Immature natural killer cell (primary cell): ENCODE measurements around the gene RRAS. TPM values are rescaled to one million over a fixed set of nuclear protein-coding genes. Genes with fewer than 3 reads are reported as not detected.

Experiments
- DNase-seq, 3 donors: peaks; one replicate each; pipeline ENCODE4 v3.0.0; 2022; ENCODE audit warnings: mixed read lengths in 1 of 3
- H3K27ac Mint-ChIP-seq, 6 donors: one replicate each; pipeline ENCODE4 v1.8.0; 2020; ENCODE audit warnings: mixed read lengths in 6 of 6, mild to moderate bottlenecking in 5 of 6, inconsistent platforms in 4 of 6, moderate library complexity in 3 of 6
- H3K27me3 Mint-ChIP-seq, 3 donors: one replicate each; pipeline ENCODE4 v1.8.0; 2020 to 2021; ENCODE audit warnings: low read depth in 3 of 3, mild to moderate bottlenecking in 3 of 3, mixed read lengths in 3 of 3, moderate library complexity in 3 of 3, inconsistent platforms in 1 of 3
- H3K36me3 Mint-ChIP-seq, 3 donors: one replicate each; pipeline ENCODE4 v1.8.0; 2020; ENCODE audit warnings: mixed read lengths in 3 of 3, inconsistent platforms in 2 of 3, mild to moderate bottlenecking in 2 of 3
- H3K4me1 Mint-ChIP-seq, 2 donors: one replicate each; pipeline ENCODE4 v1.8.0; 2020; ENCODE audit warnings: inconsistent platforms in 2 of 2, mild to moderate bottlenecking in 2 of 2, mixed read lengths in 2 of 2, moderate library complexity in 1 of 2
- H3K4me3 Mint-ChIP-seq, 5 donors: one replicate each; pipeline ENCODE4 v1.8.0; 2020; ENCODE audit warnings: mild to moderate bottlenecking in 5 of 5, mixed read lengths in 5 of 5, inconsistent platforms in 3 of 5, moderate library complexity in 3 of 5
- H3K9me3 Mint-ChIP-seq, 6 donors: one replicate each; pipeline ENCODE4 v1.8.0; 2020; ENCODE audit warnings: mild to moderate bottlenecking in 6 of 6, mixed read lengths in 6 of 6, inconsistent platforms in 4 of 6, moderate library complexity in 3 of 6
- polyA plus RNA-seq, 3 donors: library from polyadenylated mRNA; unstranded; fragments of 300-500 nt; fragmentation: Illumina TruSeq; gene quantifications; one replicate each; pipeline ENCODE4 v1.2.3, GENCODE V29; 2021

The RRAS gene
- polyA plus RNA-seq, 3 donors from 2014 or later = 9.0 to 17.3 (median 13.5) TPM

DNA sequence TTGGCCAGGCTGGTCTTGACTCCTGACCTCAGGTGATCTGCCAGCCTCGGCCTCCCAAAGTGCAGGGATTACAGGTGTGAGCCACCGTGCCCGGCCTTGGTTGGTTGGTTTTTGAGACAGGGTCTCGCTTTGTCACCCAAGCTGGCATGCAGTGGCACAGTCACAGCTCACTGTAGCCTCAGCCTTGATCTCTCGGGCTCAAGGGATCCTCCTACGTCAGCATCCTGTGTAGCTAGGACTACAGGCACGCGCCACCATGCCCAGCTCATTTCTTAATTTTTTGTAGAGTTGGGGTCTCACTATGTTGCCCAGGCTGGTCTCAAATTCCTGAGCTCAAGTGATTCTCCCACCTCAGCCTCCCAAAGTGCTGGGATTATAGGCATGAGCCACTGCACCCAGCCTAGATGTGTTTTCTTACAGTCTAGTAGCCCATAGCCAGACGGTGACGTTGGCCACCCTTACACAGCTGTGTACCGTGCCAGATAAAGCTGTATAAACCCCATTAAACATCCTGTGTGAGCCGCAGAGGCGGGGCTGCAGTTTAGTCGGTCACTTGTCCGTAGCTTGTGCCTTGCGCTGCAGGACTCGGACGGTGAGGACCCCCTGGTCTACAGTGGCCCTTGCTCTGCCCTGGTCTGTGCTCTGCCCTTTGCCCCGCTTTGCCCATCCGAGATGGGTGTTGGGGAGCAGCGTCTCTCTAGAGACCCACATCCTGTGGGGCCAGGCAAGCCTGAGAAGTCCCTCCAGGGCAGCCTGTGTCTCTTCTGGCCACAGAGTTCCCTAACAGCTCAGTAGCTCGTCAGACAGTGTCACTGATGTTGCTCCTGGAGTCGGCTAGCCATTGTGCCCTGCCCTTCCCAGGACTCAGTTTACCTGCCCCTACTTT is 15.9 kb upstream of the RRAS start:
- H3K36me3 Mint-ChIP-seq = peaks cover 4 to 11% (median 6%) of the 10 kb centered on the region in 3 donors
- peaks cover 2 to 7% (median 5%) of the 10 kb centered on the region in 3 donors for H3K27me3 Mint-ChIP-seq
- peaks cover 18 to 20% of the 10 kb centered on the region in 2 donors for H3K4me1 Mint-ChIP-seq
- DNase-seq = peak; percentile 61 to 62 (median 61)
- H3K9me3 Mint-ChIP-seq = no peaks in the 10 kb centered on the region
- peak overlapping the region; percentile 47 to 74 (median 67) for H3K4me3 Mint-ChIP-seq
- H3K27ac Mint-ChIP-seq = peak overlapping the region; percentile 81 to 99 (median 96)

DNA sequence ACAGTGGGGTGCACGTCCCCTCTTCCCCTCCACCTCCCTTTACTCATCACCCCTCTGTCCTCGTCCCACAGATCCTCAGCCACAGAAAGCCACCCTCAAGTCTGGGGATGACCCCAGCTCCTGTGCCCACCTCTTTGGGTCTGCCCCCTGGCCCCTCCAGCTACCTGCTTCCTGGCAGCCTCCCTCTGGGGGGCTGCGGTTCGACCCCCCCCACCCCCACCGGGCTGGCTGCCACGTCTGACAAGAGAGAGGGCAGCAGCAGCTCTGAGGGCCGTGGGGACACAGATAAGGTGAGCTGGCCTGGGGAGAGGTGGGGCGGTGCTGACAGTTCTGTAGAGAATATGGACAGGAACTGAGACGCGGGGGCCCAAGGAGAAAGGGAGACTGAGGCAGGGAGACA is 14.6 kb upstream of the RRAS start:
- H3K4me1 Mint-ChIP-seq = peaks cover 13 to 20% of the 10 kb centered on the region in 2 donors
- peaks cover 2 to 7% (median 6%) of the 10 kb centered on the region in 3 donors for H3K27me3 Mint-ChIP-seq
- H3K9me3 Mint-ChIP-seq = no peaks in the 10 kb centered on the region
- no peak overlapping the region for H3K4me3 Mint-ChIP-seq
- peak overlapping the region; percentile 81 to 99 (median 96) for H3K27ac Mint-ChIP-seq
- H3K36me3 Mint-ChIP-seq = peaks cover 4 to 11% (median 6%) of the 10 kb centered on the region in 3 donors
- DNase-seq = no peak

DNA sequence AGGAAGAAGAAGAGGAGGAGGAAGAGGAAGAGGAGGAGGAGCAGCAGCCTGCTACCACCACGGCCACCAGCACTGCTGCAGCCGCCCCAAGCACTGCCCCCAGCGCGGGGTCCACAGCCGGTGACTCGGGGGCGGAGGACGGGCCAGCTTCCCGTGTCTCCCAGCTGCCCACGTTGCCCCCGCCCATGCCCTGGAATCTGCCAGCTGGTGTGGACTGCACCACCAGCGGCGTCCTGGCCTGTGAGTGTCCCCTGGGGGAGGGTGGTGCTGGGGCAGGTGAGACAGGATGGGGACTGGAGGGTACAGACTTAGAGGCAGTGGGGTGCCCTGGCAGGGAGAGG is 13.5 kb upstream of the RRAS start:
- H3K27ac Mint-ChIP-seq = peak overlapping the region in 2 of 6 donors; percentile 74 to 76
- no peak for DNase-seq
- peaks cover 13 to 20% of the 10 kb centered on the region in 2 donors for H3K4me1 Mint-ChIP-seq
- H3K27me3 Mint-ChIP-seq = peaks cover 2 to 7% (median 6%) of the 10 kb centered on the region in 3 donors
- H3K36me3 Mint-ChIP-seq = peaks cover 9 to 11% (median 9%) of the 10 kb centered on the region in 3 donors
- H3K4me3 Mint-ChIP-seq = no peak overlapping the region
- no peaks in the 10 kb centered on the region for H3K9me3 Mint-ChIP-seq

DNA sequence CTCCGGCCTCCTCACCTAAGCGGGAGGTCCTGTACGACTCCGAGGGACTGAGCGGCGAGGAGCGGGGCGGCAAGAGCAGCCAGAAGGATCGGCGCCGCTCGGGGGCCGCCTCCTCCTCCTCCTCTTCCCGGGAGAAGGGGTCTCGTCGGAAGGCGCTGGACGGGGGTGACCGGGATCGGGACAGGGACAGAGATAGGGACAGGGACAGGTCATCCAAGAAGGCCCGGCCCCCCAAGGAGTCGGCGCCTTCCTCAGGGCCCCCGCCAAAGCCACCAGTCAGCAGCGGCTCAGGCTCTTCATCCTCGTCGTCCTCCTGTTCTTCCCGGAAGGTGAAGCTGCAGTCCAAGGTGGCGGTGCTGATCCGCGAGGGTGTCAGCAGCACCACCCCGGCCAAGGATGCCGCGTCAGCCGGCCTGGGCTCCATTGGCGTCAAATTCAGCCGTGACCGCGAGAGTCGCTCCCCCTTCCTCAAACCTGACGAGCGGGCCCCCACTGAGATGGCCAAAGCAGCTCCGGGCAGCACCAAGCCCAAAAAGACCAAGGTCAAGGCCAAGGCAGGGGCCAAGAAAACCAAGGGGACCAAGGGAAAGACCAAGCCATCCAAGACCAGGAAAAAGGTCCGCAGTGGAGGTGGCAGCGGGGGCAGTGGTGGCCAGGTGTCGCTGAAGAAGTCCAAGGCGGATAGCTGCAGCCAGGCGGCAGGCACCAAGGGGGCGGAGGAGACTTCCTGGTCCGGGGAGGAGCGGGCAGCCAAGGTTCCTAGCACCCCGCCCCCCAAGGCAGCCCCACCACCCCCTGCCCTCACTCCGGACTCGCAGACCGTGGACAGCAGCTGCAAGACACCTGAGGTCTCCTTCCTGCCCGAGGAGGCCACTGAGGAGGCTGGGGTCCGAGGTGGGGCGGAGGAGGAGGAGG is 12.9 kb upstream of the RRAS start:
- H3K27ac Mint-ChIP-seq = peak overlapping the region in 1 of 6 donors; percentile 2
- H3K36me3 Mint-ChIP-seq = peaks cover 9 to 10% (median 9%) of the 10 kb centered on the region in 3 donors
- no peak overlapping the region for H3K4me3 Mint-ChIP-seq
- H3K4me1 Mint-ChIP-seq = peaks cover 13 to 20% of the 10 kb centered on the region in 2 donors
- H3K27me3 Mint-ChIP-seq = peaks cover 2 to 7% (median 6%) of the 10 kb centered on the region in 3 donors
- no peaks in the 10 kb centered on the region for H3K9me3 Mint-ChIP-seq
- no peak for DNase-seq

DNA sequence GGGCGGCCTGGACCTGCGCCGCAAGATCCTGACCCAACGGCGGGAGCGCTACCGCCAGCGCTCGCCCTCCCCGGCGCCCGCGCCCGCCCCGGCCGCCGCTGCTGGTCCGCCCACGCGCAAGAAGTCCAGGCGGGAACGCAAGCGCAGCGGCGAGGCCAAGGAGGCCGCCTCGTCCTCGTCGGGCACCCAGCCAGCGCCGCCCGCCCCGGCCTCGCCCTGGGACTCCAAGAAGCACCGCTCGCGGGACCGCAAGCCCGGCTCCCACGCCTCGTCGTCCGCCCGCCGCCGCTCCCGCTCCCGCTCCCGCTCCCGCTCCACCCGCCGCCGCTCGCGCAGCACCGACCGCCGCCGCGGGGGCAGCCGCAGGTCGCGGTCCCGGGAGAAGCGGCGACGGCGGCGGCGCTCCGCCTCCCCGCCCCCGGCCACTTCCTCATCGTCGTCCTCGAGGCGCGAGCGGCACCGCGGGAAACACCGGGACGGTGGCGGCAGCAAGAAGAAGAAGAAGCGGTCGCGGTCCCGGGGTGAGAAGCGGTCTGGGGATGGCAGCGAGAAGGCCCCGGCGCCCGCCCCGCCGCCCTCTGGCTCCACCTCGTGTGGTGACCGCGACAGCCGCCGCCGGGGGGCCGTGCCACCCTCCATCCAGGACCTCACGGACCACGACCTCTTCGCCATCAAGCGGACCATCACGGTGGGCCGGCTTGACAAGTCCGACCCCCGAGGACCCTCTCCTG is 12.0 kb upstream of the RRAS start:
- no peaks in the 10 kb centered on the region for H3K9me3 Mint-ChIP-seq
- H3K27ac Mint-ChIP-seq = no peak overlapping the region
- H3K4me1 Mint-ChIP-seq = peaks cover 17 to 20% of the 10 kb centered on the region in 2 donors
- H3K4me3 Mint-ChIP-seq = no peak overlapping the region
- H3K36me3 Mint-ChIP-seq = peaks cover 7 to 9% (median 9%) of the 10 kb centered on the region in 3 donors
- no peak for DNase-seq
- peaks cover 2 to 6% (median 4%) of the 10 kb centered on the region in 3 donors for H3K27me3 Mint-ChIP-seq

DNA sequence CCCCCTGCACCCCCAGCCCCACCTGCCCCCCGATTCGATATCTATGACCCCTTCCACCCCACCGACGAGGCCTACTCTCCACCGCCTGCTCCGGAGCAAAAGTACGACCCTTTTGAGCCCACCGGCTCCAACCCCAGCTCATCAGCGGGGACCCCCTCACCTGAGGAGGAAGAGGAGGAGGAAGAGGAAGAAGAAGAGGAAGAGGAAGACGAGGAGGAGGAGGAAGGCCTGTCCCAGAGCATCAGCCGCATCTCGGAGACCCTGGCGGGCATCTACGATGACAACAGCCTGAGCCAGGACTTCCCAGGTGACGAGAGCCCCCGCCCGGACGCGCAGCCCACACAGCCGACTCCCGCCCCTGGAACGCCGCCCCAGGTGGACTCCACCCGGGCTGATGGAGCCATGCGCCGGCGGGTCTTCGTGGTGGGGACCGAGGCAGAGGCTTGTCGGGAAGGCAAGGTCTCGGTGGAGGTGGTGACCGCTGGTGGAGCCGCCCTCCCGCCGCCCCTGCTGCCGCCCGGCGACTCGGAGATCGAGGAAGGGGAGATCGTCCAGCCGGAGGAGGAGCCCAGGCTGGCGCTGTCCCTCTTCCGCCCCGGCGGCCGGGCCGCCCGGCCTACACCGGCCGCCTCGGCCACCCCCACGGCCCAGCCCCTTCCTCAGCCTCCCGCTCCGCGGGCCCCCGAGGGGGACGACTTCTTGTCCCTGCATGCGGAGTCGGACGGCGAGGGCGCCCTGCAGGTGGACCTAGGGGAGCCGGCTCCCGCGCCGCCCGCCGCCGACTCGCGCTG is 11.3 kb upstream of the RRAS start:
- no peak for DNase-seq
- H3K36me3 Mint-ChIP-seq = peaks cover 7 to 9% (median 9%) of the 10 kb centered on the region in 3 donors
- H3K4me1 Mint-ChIP-seq = peaks cover 13 to 14% of the 10 kb centered on the region in 2 donors
- no peaks in the 10 kb centered on the region for H3K9me3 Mint-ChIP-seq
- no peak overlapping the region for H3K27ac Mint-ChIP-seq
- H3K27me3 Mint-ChIP-seq = peaks cover 2 to 4% (median 3%) of the 10 kb centered on the region in 3 donors
- H3K4me3 Mint-ChIP-seq = no peak overlapping the region

DNA sequence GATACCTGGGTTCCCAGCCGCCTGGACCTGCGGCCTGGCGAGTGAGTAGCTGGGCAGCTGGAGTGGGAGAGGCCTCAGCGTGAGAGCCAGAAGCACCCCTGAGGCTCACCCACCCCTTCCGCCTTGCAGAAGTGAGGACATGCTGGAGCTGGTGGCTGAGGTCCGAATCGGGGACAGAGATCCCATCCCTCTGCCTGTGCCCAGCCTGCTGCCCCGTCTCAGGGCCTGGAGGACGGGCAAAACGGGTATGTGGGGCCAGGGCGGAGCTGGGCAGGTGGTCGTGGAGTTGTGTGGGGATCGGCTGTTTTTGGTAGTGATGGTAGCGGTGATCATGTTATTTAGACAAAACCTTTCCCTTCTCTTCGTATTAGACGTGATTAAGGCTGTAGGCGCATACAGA is 6.6 kb upstream of the RRAS start:
- Mint-ChIP-seq H3K4me3 (no peak overlapping the region), H3K27me3 (peaks cover 4 to 7% (median 6%) of the 10 kb centered on the region in 3 donors), H3K27ac (peak overlapping the region in 1 of 6 donors; percentile 3), H3K36me3 (peaks cover 0 to 5% (median 3%) of the 10 kb centered on the region in 3 donors), H3K9me3 (no peaks in the 10 kb centered on the region), H3K4me1 (peaks cover 26 to 37% of the 10 kb centered on the region in 2 donors)
- no peak for DNase-seq

DNA sequence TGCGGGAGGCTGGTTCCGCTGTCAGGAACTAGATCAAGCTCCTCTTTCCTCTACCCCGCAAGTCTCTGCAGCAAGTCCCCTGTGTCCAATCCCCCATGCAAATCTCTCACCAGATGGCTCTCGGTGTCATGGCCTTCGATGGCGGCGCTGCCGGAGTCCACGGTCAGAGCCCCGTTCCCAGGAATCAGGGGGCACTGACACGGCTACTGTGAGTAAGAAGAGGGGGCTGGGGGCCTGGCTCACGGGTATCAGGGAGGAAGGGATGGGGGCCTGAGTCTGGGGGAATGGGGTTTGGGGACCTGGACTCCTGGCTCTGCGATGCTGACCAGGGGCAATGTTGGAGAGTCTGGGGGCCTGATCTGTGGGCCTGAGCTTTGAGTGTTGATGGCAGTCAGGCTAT is 6.1 kb upstream of the RRAS start:
- H3K27ac Mint-ChIP-seq = peak overlapping the region in 1 of 6 donors; percentile 7
- H3K36me3 Mint-ChIP-seq = peaks cover 0 to 5% (median 3%) of the 10 kb centered on the region in 3 donors
- H3K27me3 Mint-ChIP-seq = peaks cover 5 to 8% (median 7%) of the 10 kb centered on the region in 3 donors
- DNase-seq = no peak
- H3K4me3 Mint-ChIP-seq = no peak overlapping the region
- no peaks in the 10 kb centered on the region for H3K9me3 Mint-ChIP-seq
- peaks cover 32 to 42% of the 10 kb centered on the region in 2 donors for H3K4me1 Mint-ChIP-seq

DNA sequence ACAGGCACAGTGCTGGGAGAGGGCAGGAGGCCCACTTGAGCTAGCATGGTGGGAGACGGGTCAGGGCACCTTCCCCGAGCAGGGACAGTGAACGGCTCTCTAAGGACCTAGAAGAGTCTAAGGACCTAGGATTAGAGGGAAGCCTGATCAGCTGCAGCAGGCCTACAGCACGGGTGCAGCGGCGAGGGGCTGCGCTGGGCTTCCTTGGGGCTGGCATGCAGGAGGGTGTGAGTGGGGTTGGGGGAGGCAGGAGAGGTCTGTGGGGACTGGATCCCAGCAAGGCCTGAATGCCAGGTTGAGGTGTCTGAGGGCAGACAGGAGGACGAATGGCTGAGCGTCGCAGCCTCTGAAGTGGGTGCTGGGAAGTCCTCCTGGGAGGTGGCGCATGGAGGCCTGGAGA is 5.6 kb upstream of the RRAS start:
- Mint-ChIP-seq H3K27me3 (peaks cover 5 to 8% (median 6%) of the 10 kb centered on the region in 3 donors), H3K27ac (peak overlapping the region in 1 of 6 donors; percentile 50), H3K4me3 (no peak overlapping the region), H3K36me3 (peaks cover 0 to 5% (median 3%) of the 10 kb centered on the region in 3 donors), H3K4me1 (peaks cover 36 to 46% of the 10 kb centered on the region in 2 donors), H3K9me3 (no peaks in the 10 kb centered on the region)
- DNase-seq = no peak

DNA sequence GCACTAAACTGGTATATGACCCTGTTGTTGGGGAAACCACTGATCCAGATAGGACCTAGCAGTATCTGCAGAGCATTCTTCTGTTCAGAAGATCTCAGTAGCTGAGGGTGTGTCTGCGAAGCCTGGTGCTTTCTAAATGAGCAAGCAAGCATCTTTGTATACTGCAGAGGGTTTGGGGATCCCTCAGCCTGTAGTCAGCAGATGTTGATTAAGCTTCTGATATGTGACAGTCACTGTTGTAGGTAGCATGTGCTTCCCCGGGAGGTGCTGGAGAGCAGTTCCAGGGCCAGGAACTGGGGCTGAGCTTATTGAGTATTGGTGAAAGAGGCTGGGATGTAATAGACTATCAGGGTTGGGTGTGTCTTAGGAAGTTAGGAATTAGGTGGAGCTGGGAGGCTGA is 3.5 kb upstream of the RRAS start:
- Mint-ChIP-seq H3K9me3 (no peaks in the 10 kb centered on the region), H3K27me3 (peaks cover 5 to 8% (median 7%) of the 10 kb centered on the region in 3 donors), H3K4me3 (peak overlapping the region; percentile 92 to 97 (median 95)), H3K27ac (peak overlapping the region; percentile 61 to 99 (median 94)), H3K36me3 (no peaks in the 10 kb centered on the region), H3K4me1 (peaks cover 50 to 62% of the 10 kb centered on the region in 2 donors)
- no peak for DNase-seq

DNA sequence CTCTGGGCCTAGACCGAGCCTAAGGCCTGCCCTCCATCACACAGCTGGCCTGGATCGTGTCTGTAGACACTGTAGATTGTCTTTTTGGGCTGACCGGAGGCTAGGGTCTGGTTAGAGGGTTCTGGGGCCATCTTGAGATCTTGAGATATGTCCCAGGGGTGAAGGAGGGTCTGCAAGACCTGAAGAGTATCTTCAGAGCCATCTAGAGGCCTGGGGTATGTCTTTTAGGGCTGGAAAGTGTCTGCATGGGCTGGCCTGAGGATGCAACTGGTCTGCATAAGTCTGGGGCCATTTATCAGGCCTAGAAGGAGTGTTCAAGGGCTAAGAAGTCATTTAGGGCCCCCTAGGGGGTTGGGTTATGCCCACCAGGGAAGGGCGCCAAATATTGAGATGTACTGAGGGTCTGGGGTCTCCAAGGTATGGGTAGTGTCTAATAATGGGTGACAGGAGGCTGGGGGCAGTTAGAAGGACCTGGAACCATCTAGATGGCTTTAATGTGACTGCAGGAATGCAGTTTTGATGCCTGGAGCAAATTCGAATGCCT is 2.6 kb upstream of the RRAS start:
- Mint-ChIP-seq H3K27ac (peak overlapping the region; percentile 93 to 99 (median 96)), H3K27me3 (peaks cover 5 to 9% (median 8%) of the 10 kb centered on the region in 3 donors), H3K36me3 (no peaks in the 10 kb centered on the region), H3K4me3 (peak overlapping the region; percentile 92 to 97 (median 95)), H3K4me1 (peaks cover 56 to 69% of the 10 kb centered on the region in 2 donors), H3K9me3 (no peaks in the 10 kb centered on the region)
- DNase-seq = no peak
